ENCODE measurements around the gene SLC34A2. TPM values are rescaled to one million over a fixed set of nuclear protein-coding genes. Genes with fewer than 3 reads are reported as not detected.

SLC34A2 gene
- total RNA-seq, 1 experiment from 2014 or later: 1.7 TPM

DNA sequence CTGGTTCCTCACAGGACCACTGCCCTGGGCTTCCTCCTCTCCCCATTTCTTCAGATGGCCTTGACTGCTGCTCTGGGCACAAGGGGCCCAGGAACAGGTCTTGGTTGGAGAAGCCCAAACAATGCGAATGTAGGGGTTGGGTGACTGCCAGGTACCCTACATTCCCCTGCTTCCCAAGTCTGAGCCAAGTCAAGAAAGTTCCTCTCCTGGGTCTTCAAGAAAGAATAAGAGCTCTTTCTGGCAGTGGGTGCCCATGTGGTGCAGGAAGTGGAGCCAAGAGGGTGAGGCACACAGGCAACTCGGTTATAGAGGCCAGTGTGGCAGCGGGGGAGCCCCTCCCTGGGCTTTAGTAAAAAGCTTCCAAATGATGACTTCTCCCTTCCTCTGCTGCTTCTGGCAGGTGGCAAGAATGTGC, 2.7 kb downstream of the SLC34A2 start (continued):
- TF ChIP-seq TEAD4 (CRISPR knock-in tag; IDR thresholded peaks at IDR 0.05): no peak
- TF ChIP-seq, protein P1, sequence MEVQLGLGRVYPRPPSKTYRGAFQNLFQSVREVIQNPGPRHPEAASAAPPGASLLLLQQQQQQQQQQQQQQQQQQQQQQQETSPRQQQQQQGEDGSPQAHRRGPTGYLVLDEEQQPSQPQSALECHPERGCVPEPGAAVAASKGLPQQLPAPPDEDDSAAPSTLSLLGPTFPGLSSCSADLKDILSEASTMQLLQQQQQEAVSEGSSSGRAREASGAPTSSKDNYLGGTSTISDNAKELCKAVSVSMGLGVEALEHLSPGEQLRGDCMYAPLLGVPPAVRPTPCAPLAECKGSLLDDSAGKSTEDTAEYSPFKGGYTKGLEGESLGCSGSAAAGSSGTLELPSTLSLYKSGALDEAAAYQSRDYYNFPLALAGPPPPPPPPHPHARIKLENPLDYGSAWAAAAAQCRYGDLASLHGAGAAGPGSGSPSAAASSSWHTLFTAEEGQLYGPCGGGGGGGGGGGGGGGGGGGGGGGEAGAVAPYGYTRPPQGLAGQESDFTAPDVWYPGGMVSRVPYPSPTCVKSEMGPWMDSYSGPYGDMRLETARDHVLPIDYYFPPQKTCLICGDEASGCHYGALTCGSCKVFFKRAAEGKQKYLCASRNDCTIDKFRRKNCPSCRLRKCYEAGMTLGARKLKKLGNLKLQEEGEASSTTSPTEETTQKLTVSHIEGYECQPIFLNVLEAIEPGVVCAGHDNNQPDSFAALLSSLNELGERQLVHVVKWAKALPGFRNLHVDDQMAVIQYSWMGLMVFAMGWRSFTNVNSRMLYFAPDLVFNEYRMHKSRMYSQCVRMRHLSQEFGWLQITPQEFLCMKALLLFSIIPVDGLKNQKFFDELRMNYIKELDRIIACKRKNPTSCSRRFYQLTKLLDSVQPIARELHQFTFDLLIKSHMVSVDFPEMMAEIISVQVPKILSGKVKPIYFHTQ (CRISPR knock-in tag; IDR thresholded peaks at IDR 0.05): no peak
- TF ChIP-seq TEAD1 (CRISPR knock-in tag; IDR thresholded peaks at IDR 0.05): no peak
- no peak for TF ChIP-seq NR2C2 (CRISPR knock-in tag; IDR thresholded peaks at IDR 0.05)
- no peak for TF ChIP-seq STAT6 (CRISPR knock-in tag; conservative IDR thresholded peaks at IDR 0.05; ENCODE audit: low read depth)
- TF ChIP-seq GRHL2 (CRISPR knock-in tag; IDR thresholded peaks at IDR 0.05; ENCODE audit: insufficient replicate concordance, severe bottlenecking): no peak
- TF ChIP-seq, protein P2, sequence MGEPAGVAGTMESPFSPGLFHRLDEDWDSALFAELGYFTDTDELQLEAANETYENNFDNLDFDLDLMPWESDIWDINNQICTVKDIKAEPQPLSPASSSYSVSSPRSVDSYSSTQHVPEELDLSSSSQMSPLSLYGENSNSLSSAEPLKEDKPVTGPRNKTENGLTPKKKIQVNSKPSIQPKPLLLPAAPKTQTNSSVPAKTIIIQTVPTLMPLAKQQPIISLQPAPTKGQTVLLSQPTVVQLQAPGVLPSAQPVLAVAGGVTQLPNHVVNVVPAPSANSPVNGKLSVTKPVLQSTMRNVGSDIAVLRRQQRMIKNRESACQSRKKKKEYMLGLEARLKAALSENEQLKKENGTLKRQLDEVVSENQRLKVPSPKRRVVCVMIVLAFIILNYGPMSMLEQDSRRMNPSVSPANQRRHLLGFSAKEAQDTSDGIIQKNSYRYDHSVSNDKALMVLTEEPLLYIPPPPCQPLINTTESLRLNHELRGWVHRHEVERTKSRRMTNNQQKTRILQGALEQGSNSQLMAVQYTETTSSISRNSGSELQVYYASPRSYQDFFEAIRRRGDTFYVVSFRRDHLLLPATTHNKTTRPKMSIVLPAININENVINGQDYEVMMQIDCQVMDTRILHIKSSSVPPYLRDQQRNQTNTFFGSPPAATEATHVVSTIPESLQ (CRISPR knock-in tag; IDR thresholded peaks at IDR 0.05): no peak
- TF ChIP-seq ZNF423 (CRISPR knock-in tag; IDR thresholded peaks at IDR 0.05): no peak
- TF ChIP-seq, protein P3, sequence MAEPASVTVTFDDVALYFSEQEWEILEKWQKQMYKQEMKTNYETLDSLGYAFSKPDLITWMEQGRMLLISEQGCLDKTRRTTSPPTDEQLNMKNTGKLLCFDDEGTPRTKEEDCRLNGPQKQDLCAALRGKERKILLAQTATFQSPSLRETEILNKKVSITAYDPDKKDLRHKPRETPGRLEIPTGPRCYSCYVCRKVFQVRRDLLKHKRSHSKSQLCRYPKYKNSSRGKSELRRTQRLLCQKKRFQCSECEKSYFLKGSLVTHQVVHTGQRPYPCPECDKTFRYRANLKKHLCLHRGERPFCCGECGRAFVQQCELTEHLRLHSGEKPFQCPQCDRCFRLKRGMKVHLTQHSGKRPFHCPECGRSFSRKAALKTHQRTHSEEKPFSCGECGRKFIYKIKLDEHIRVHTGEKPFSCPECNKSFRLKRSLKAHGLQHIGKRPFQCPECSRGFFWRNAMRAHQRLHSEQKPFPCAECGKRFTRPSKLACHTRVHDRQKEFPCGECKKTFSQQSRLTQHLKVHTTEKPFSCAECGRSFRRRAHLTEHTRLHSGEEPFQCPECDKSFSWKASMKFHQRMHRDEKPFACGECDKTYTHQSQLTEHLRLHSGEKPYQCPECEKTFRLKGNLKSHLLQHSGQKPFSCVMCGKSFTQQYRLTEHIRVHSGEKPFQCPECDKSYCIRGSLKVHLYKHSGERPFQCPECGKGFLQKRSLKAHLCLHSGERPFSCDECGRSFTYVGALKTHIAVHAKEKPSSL (CRISPR knock-in tag; conservative IDR thresholded peaks at IDR 0.05): no peak

DNA sequence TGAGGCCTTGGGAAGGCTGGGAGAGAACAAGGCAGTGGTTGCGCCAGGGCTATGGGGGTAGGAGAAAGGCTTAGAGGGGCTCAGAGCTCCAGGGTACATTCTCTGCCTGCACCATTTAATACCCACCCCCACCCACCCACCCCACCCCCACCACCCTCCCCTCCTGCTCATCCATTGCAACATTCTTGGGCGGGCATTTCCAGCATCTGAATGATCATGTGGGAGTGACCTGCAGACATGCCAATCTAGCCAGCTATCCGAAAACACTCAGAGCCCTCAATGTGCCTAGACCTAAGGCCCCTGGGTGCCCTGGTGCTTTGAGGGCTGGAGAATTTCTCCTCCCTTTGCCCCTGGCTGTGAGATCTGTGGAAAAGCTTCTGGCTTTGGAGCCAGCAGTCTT, 3.1 kb downstream of the SLC34A2 start:
- Mint-ChIP-seq H3K36me3 (no peaks in the 10 kb centered on the region), H3K4me1 (peaks cover 27% of the 10 kb centered on the region), H3K27me3 (ENCODE audit: low read depth) (peaks cover 44% of the 10 kb centered on the region), H3K9me3 (no peaks in the 10 kb centered on the region), H3K27ac (no peak overlapping the region), H3K4me3 (no peak overlapping the region)
- ChIA-PET POLR2A (interaction anchor here (0.5 kb wide), 1 partner anchor 106 kb away, joined by 9 read pairs; no protein-coding TSS in a partner anchor), CTCF (no interaction called here)
- DNase-seq (ENCODE audit: low spot score) (no peak), ATAC-seq (no peak)
- TF ChIP-seq TP53 (CRISPR knock-in tag; IDR thresholded peaks at IDR 0.05) (no peak), NFYB (CRISPR knock-in tag; conservative IDR thresholded peaks at IDR 0.05; ENCODE audit: low read depth) (no peak), HMGA2 (CRISPR knock-in tag; IDR thresholded peaks at IDR 0.05) (no peak), HMGXB4 (CRISPR knock-in tag; IDR thresholded peaks at IDR 0.05) (no peak)
- TF ChIP-seq, protein P4, sequence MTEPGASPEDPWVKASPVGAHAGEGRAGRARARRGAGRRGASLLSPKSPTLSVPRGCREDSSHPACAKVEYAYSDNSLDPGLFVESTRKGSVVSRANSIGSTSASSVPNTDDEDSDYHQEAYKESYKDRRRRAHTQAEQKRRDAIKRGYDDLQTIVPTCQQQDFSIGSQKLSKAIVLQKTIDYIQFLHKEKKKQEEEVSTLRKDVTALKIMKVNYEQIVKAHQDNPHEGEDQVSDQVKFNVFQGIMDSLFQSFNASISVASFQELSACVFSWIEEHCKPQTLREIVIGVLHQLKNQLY (CRISPR knock-in tag; IDR thresholded peaks at IDR 0.05): no peak
- TF ChIP-seq, protein P5, sequence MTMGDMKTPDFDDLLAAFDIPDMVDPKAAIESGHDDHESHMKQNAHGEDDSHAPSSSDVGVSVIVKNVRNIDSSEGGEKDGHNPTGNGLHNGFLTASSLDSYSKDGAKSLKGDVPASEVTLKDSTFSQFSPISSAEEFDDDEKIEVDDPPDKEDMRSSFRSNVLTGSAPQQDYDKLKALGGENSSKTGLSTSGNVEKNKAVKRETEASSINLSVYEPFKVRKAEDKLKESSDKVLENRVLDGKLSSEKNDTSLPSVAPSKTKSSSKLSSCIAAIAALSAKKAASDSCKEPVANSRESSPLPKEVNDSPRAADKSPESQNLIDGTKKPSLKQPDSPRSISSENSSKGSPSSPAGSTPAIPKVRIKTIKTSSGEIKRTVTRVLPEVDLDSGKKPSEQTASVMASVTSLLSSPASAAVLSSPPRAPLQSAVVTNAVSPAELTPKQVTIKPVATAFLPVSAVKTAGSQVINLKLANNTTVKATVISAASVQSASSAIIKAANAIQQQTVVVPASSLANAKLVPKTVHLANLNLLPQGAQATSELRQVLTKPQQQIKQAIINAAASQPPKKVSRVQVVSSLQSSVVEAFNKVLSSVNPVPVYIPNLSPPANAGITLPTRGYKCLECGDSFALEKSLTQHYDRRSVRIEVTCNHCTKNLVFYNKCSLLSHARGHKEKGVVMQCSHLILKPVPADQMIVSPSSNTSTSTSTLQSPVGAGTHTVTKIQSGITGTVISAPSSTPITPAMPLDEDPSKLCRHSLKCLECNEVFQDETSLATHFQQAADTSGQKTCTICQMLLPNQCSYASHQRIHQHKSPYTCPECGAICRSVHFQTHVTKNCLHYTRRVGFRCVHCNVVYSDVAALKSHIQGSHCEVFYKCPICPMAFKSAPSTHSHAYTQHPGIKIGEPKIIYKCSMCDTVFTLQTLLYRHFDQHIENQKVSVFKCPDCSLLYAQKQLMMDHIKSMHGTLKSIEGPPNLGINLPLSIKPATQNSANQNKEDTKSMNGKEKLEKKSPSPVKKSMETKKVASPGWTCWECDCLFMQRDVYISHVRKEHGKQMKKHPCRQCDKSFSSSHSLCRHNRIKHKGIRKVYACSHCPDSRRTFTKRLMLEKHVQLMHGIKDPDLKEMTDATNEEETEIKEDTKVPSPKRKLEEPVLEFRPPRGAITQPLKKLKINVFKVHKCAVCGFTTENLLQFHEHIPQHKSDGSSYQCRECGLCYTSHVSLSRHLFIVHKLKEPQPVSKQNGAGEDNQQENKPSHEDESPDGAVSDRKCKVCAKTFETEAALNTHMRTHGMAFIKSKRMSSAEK (CRISPR knock-in tag; IDR thresholded peaks at IDR 0.05; ENCODE audit: borderline replicate concordance): no peak

Data from WTC11 (cell line).